ENCODE results near the gene NT5DC3.
"Not testable (repeated sequence)": the region's sequence is repeated elsewhere in the genome, so short reads cannot be mapped to it uniquely, and the experiment has no call there.

The NT5DC3 gene

GRCh38 chr12:103832048-103832997 is 8.7 kb downstream of the NT5DC3 start:
- no peak for DNase-seq (ENCODE audit: low read depth)

- DNase-seq (ENCODE audit: low read depth) = no peak
Observed at GRCh38 chr12:103830730-103831320, 10.2 kb downstream of the NT5DC3 start.

DNA sequence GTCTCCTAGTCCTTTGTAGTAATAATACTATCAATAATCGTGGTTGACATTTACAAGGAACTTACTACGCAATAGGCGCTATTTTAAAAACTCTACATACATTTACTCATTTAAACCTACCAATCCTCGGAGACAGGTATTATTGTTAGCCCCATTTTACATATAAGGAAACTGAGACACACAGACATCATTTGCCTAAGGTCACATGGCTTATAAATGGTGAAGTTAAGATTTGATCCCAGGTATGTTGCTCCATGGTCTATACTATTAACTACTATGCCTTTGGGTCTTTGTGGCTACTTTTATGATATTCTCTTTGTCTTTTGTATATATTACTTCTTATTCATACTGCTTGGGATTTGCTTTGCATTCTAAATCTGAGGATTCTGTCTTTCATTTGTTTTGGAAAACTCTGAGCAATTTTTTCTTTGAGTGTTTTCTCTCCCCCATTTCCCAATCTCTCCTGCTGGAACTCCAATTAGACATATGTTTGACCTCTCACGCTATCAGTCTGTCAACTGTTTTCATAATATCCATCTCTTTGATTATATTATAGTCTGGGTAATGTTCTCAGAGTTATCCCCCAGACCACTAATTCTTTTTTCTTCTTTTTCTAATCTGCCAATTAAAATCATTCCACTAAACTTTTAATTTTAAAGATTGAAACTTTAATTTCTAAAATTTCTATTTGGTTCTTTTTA is 10.9 kb downstream of the NT5DC3 start:
- DNase-seq (ENCODE audit: low read depth) = no peak

DNA sequence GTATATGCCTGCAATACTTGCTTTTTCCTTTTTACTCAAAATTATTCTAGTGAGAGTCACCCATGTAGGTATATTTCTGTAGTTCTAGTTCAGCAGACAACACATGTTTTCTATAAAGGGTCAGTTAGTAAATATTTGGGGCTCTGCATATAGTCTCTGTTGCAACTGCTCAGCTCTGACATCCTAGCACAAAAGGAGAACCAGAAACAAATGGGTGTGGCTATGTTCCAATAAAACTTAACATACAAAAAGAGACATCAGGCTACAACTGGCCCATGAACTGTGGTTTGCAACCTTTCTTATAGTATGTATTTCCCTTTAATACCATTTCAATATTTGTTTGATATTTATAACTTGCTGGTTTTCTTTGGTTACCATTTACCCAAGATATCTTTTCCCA is 11.9 kb downstream of the NT5DC3 start:
- no peak for DNase-seq (ENCODE audit: low read depth)

DNA sequence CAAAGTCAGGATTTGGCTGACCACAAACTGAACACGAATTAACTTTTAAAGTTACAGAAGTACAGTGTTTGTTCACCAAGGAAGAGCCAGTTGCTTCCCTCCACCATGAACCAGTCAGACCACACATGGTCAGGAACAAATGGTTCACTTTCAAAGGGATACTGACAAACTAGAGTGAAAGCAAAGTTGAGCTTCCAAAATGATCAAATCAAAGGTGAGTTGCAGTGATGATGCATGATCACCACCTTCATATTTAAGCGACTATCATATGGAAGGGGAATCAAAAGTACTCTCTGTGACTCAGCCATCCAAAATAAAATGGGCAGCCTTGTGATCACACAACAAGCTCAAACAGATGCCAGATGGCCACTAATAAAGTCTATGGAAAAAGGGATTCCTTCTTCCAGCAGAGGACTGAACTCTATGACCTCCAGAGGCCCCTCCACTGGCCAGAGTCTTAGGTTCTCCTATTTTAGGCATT is 13.1 kb downstream of the NT5DC3 start:
- DNase-seq (ENCODE audit: low read depth) = no peak

DNA sequence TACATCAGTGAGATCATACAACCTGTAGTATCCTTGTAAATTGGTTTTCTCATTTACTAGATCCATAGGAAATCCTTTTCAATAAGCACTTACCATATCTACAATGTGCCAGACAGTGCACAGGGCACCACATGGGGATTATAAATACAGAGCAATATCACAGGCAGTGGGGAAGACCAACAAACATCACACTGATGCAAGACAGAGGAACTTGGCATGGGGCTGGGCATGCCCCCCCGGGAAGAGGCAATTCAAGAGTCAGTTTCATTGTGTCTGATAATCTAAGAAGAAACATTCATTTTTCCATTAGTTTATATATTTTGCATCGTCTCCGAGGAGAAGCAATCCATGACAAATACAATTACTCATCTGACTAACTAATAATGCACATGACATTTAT is 16.2 kb downstream of the NT5DC3 start:
- DNase-seq (ENCODE audit: low read depth) = no peak

DNA sequence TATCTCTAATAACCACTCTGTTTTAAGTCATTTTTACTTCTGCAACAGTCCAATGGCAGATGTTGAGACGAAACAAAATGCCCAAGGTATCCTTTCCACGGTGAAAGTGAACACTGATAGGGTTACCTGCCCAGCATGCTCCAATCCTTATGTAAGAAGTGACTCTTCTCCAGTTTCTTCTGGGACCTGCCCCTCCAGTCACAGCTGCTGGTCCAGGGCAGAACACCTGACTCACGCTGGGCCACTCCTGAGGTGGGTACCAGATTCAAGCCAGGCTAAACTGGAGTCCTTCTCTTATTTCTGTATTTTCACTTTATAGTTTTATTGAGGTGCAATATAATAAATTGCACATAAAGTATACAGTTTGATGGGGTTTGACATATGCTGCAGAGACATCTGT is 16.7 kb downstream of the NT5DC3 start:
- DNase-seq (ENCODE audit: low read depth) = no peak

DNA sequence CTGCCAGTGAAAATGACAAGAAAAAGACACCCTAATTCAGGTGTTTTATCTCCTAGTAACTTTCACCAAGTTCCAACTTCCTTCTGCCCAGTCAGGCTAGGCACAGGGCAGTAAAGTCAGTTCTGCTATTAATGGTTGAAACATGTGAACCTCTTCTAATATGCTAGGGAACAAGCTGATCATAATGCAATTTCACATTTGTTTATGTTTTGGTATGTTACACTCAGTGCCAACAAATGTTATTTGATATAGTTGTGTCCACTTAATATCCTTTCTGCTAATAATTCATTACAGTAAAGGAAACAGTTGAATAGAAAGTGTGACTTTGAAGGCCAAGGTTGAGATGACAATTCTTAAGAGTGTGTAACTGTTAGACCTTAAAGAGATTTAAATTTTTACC is 17.2 kb downstream of the NT5DC3 start:
- DNase-seq (ENCODE audit: low read depth) = no peak

DNA sequence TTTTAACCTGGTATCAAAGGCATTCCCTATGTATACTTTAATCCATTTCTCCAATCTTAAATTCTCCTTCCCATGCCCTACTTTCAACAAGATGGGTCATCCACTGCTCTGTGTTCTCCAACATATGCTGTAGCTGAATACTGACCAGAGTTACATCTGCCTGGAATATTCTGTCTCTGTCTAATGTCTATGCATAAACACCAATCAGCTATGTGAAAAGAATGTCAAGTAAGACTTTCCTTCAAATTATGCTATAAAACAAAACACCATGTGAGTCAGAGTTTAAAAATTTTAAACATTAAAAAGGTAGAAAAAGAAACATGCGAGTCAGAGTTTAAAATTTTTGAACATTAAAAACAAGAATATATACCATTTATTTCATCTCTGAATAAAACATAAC is 19.3 kb downstream of the NT5DC3 start:
- no peak for DNase-seq (ENCODE audit: low read depth)

DNA sequence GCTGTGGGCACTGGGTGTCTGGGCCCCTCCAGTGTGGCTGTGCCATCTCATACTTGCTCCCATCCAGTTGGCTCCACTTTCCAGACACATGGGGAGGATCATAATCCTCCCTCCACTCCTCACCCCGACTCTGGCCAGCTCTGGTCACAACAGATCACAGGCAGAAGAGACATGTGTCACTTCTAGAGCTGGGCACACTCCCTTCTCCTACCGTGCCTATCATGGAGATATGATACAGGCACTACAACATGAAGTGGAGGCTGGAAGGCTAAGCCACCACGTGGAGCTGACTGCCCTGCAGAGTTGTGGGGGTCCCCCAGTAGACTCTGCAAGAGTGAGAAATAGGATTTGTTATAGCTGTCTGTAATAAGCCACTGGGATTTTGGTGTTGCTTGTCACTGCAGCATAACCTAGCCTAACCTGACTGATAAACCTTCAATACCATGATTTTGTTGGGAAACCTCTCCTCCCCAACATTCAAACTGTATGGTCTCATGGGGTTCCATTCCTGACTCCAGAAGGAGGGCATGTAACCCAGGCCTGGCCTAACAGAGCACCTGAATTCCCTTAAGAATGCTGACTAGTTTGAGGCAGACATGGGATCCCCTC is 20.0 kb downstream of the NT5DC3 start:
- DNase-seq (ENCODE audit: low read depth) = no peak

GRCh38 chr12:103820361-103820760 is 20.7 kb downstream of the NT5DC3 start:
- no peak for DNase-seq (ENCODE audit: low read depth)

DNA sequence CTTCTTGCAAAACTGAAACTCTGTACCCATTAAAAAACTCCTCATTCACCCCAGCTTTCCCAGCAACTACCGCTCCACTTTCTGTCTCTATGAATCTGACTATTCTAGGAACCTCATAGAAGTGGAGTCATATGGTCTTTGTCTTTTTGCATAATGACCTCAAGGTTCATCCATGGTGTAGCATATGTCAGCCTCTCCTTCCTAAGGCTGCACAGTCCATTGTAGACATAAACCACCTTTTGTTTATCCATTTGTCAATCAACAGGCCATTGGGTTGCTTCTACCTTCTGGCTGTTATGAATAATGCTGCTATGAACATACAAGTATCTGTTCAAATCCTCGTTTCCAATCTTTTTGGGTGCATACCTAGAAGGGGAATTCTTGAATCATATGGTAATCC is 21.1 kb downstream of the NT5DC3 start:
- no peak for DNase-seq (ENCODE audit: low read depth)

- no peak for DNase-seq (ENCODE audit: low read depth)
Observed at GRCh38 chr12:103819312-103819711, 21.7 kb downstream of the NT5DC3 start.

DNA sequence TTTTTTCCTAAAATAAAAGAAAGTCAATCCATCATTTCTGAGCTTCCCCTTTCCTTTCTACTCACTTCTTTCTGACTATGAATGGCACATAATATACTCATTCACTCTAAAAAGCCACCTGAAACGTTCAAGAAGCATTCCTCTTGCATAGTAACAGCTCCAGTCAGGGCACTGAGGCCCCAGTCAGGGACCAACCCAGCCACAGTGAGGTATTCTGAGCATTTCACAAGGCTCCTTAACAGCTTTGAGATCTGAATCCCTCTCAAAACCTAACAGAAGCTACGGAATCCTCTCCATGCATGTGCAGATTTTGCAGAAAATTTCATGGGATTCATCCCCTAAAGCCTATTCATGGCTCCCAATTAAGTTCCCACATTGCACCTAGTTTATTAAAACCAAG is 23.2 kb downstream of the NT5DC3 start:
- DNase-seq (ENCODE audit: low read depth) = no peak

DNA sequence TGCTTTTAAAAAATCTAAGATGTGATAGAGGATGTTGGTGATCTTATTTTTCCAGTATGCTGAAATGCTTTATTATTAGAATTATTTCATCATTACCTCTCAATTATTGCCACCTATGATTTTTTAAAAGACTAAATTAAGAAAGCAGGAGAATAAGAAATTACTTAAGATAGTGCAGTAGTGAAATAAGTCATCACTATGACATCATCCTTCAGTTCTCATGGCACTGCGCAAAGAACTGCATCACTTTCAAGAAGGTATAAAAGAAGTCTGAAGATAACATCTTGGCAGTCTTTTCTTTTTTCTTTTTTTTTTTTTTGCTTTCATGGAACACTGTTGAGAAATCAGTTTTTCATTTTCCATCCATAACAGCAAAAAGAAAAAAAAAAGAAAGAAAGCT is 24.4 kb downstream of the NT5DC3 start:
- no peak for DNase-seq (ENCODE audit: low read depth)

- no peak for DNase-seq (ENCODE audit: low read depth)
Observed at GRCh38 chr12:103814436-103814835, 26.6 kb downstream of the NT5DC3 start.

DNA sequence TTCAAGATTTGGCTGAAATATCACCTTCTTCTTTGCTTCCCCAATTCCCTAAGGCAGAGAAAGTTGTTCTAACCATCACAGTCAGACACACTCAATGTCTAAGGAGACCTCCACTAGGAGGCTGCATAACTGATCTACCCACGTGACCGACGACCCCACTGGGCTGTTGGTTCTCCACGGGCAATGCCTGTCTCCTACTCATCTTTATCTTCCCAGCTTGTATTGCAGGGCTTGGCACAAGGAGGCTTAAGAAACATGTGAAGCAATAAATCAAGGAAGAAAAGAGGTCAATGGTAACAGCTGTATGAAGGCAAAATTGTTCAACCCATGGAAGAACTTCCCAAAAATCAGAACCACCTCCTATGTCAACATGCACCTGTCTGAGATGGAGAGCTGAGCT is 27.1 kb downstream of the NT5DC3 start:
- DNase-seq (ENCODE audit: low read depth) = no peak

- no peak for DNase-seq (ENCODE audit: low read depth)
Observed at GRCh38 chr12:103813426-103813825, 27.6 kb downstream of the NT5DC3 start.

GRCh38 chr12:103812789-103813188 is 28.2 kb downstream of the NT5DC3 start:
- DNase-seq (ENCODE audit: low read depth) = no peak

DNA sequence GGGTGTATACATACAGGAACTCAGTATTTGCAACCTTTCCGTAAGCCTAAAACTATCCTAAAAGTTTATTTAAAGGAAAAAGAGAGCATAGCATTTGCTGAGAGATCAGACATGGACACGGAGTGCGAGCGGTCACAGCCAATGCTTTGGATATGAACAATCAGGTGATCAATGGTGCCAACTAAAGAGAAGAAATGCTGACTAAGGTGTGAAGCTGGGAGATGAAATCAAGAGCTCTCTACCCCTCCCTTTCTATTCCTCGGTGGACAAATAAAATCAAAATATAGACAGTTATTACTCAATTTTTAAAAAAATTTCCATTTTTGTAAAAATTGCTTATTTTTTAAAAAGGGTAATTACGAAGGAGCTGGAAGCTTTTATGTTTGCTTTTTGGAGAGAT is 29.2 kb downstream of the NT5DC3 start:
- no peak for DNase-seq (ENCODE audit: low read depth)

DNA sequence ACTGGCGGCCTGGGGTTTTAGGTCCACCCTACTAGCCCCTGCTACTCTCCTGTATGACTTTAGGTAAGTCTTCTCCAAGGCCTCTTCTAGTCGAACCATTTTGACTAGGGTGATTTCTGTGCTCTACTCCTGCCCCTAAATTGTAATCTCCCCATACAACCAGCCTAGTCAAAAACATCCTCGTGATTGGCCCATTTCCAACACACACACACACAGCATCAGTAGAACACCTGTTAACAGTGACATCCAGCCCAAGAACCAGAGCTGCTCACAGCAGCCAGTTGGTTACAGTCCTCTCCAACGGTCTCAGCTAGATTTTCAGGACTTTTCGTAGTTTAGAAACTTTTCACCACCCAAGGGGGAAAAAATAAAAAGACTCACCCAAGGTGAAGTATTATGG is 30.9 kb downstream of the NT5DC3 start:
- no peak for DNase-seq (ENCODE audit: low read depth)

DNA sequence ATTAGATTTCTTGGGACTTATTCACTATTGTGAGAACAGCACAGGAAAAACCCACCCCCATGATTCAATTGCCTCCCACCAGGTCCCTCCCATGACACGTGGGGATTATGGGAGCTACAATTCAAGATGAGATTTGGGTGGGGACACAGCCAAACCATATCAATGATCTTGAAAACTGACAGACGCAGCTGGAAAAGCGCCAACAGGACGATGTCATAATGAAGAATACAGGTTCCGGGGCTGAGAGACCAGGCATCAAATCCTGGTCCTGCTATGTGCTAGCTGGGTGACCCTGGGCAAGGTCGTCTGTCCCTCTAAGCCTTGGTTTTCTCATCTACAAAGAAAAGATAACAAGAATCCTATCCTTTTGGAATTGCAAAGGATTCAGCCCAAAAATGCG is 31.4 kb downstream of the NT5DC3 start:
- DNase-seq (ENCODE audit: low read depth) = not testable (repeated sequence)
